T47D (cell line): ENCODE results near the gene IKBKG.
"Not testable (repeated sequence)": the region's sequence is repeated elsewhere in the genome, so short reads cannot be mapped to it uniquely, and the experiment has no call there.

Source experiments
- DNase-seq, 2 experiments: peaks; one replicate each; pipeline versions ENCODE4 v3.0.0 to v3.0.0-alpha.2; 2011 to 2012; ENCODE audit warnings: low read depth in 1 of 2, low spot score in 1 of 2
- JUND ChIP-seq: IDR thresholded peaks from 2 replicates; pipeline ENCODE4 v1.6.1; 2012; ENCODE audit warnings: low read depth
- in situ Hi-C: cut with HindIII; loops from 2 replicates; pipeline ENCODE4 v1.10.0; 2016; ENCODE audit warnings: low sequenced_read_pairs, low pct_unique_long_range_greater_than_20kb

IKBKG gene

DNA sequence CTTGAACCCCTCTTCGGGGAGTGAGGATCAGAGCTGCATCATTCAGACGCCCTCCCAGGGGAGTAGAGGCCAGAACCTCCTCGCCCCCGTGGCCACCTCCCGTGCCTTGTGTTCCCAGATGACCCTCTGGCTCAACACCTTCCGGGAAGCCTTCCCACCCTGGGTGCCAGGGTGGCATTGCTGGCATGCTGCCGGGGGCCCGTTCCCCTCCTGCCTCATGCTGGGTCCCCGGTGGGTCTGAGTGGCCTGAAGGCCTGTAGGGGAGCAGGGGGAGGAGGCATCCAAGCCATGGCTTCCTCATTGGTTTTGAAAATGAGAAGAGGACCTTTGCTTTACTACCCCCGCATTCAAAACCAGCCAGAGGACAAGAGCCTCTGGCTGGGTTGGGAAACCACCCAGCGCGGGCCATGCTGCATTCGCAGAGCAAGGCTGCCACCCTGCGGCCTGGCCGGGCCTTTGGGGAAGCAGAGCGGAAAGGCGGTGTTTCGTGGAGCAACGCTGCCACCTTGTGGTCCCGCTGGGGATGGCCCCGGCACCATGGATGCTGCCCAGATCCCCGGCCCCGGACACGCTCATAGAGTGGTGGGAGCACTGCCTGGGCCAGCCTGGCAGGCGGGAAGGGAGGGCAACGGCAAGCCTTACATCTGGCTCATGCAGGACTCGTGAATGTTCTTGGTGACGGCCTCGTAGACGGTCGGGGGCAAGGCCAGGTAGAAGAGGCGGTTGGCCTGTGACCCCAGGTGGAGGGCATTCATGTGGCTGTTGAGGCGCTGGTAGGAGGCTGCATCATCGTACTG is 12.7 kb upstream of the IKBKG start:
- no peak for TF ChIP-seq JUND
- DNase-seq = peak; percentile 50 to 75
- in situ Hi-C loops = no loop called here

- in situ Hi-C loops = no loop called here
- no peak for DNase-seq
- no peak for TF ChIP-seq JUND
These were observed 11.5 kb upstream of the IKBKG start for GRCh38 chrX:154535892-154536291.

GRCh38 chrX:154539077-154539476 is 8.3 kb upstream of the IKBKG start:
- in situ Hi-C loops = no loop called here
- TF ChIP-seq JUND = no peak
- no peak for DNase-seq

GRCh38 chrX:154540365-154540764 is 7.1 kb upstream of the IKBKG start:
- DNase-seq, in situ Hi-C loops: not testable (repeated sequence)

- 0 out of 2 replicates have a peak, but pooled peaks have one; percentile 15 for TF ChIP-seq JUND
- peak in 1 of 2 experiments; percentile 94 for DNase-seq
- in situ Hi-C loops = no loop called here
These were observed 6.4 kb upstream of the IKBKG start for GRCh38 chrX:154540897-154541535.

DNA sequence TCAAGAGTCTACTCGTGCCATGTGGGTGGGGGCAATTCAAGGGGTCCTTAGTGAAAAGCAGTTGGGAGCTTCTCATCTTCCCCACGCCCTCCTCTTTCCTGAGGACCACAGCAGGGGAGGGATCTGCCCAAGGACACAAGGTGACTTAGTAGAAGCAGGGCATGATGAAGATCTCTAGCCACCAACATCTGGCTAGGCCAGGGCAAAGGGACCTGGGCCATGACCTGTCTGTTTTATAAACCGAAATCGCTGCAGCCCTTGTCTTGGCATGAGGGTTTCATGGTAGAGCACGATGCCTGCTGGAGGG is 5.9 kb upstream of the IKBKG start:
- in situ Hi-C loops = no loop called here
- no peak for DNase-seq
- no peak for TF ChIP-seq JUND

- in situ Hi-C loops = no loop called here
These were observed 5.3 kb upstream of the IKBKG start for GRCh38 chrX:154541896-154542722.

GRCh38 chrX:154542723-154543424 is 4.5 kb upstream of the IKBKG start:
- peak in 1 of 2 experiments; percentile 33 for DNase-seq
- in situ Hi-C loops = no loop called here
- TF ChIP-seq JUND = no peak

More at GRCh38 chrX:154541896-154542722, 5.3 kb upstream of the IKBKG start:
- DNase-seq = peak in 1 of 2 experiments; percentile 49
- no peak for TF ChIP-seq JUND

GRCh38 chrX:154545673-154546274 is 1.6 kb upstream of the IKBKG start:
- in situ Hi-C loops = no loop called here
- TF ChIP-seq JUND = no peak
- no peak for DNase-seq

DNA sequence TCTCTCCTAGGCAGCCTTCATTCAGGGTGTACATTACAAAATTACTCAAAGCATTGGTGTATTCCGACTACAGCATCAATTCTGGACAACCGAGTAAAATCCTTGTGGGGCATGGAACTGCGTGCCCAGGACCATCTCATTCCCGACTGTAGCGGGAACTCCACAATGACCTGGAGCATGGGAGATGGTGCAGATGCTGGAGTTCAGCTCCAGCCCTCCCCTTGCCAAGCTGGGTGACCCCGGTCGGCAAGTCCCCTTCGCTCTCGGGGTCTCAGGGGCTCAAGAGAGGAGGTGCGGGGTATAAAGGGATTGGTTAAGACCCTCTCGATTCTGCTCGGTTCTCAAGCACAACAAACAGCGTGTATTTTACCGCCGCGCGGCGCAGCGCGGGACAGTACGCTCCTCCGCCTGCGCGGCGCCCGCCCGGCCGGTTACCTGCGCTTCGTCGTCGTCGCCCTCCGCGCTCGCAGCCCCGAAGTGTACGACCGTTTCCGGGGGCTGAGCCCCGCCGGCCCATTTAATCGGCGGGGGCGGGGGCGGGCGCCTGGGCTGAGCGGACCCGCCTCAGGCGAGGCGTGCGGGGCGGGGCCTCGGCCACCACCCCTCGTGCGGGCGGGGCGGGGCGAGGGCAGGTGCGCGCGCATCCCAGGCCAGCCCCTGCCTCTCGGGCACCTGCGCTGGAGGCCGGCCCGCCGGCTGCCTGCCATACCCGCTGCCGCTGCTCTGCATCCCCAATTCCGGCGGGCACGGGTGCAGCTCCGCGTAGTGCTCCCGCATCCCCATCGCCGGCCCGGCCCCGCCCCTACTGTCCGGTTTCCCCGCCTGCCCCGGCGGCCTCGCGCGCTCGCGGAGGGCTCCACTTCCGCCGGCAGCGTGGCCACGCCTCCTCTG is 821 bp upstream of the IKBKG start, which contains the start of gene G6PD:
G6PD (minus strand) TSS at position 493 of the 891 bp plus-strand sequence. CDS start 691 bp downstream, outside the sequence.
- DNase-seq = peak; percentile 56 to 66
- in situ Hi-C loops = no loop called here
- TF ChIP-seq JUND = no peak

DNA sequence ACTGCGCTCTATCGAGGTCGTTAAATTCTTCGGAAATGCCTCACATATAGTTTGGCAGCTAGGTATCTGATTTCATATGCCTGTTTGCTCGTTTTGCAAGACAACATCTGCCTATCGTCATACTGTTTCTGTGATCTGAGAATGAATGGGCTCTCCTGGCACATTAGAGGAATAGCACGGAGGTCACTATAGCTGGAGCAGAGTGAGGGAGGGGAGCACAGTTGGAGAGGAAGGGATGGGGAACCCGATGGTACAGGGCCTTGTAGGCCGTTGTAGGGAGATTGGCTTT is 552 bp downstream of the IKBKG start:
- in situ Hi-C loops = no loop called here
- DNase-seq = no peak
- no peak for TF ChIP-seq JUND

GRCh38 chrX:154549766-154550165 is 2.3 kb downstream of the IKBKG start:
- TF ChIP-seq JUND = no peak
- DNase-seq = no peak
- in situ Hi-C loops = no loop called here

- in situ Hi-C loops, DNase-seq: not testable (repeated sequence)
These were observed 4.8 kb downstream of the IKBKG start for GRCh38 chrX:154552112-154552806.

DNA sequence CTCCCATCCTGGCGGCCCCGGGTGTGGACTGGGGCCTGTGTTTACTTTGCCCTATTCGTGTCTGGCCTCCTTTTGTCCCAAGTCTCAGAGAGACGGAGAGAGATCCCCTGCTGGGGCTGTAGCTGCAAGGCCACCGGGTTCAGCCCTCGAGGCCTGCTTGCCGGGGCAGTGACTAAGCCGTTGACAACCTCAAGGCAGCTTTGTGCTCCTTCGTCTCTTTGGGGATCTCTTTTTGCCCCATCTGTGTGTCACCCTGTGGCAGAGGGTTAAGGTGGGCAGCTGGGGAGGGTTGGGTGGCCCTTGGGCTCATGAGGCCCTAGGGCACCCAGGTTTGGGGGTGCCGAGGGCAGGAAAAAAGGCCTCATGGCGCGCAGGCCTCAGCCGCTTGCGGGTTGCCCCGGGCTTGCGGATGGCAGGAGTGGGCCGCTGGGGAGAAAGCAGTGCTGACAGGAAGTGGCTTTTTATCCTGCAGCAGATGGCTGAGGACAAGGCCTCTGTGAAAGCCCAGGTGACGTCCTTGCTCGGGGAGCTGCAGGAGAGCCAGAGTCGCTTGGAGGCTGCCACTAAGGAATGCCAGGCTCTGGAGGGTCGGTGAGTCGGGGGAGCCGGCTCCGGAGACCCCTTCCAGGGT is 10.8 kb downstream of the IKBKG start:
- in situ Hi-C loops, DNase-seq: not testable (repeated sequence)

DNA sequence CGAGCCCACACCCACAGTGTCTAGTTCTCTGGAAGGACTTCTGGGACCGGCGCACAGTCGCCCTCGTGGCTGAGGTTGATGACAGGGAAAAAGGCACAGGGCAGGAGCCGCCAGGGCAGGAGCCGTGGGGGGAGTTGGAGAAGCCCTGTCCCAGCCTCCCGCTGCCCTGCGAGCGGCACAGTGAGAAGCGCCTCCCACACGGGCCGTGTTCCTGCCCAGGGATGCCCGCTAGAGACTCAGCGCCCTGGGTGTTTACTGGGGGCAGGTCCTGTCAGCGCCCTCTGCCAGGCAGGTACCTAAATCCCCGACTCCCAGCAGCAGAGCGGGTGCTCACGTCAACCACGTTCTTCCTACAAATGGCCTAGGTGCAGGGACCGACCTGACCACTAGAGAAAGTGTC is 11.5 kb downstream of the IKBKG start:
- DNase-seq, in situ Hi-C loops: not testable (repeated sequence)
